HG02798 (cell line): ENCODE data around the gene A2M.

Experiments
- ATAC-seq: cut with Tn5 transposase; IDR thresholded peaks from one replicate; pipeline ENCODE4 v1.9.1; 2021; ENCODE audit warnings: mild to moderate bottlenecking; ENCODE audit not compliant: unreplicated experiment, poor library complexity

The A2M gene

GRCh38 chr12:9103050-9103849, 12.5 kb downstream of the A2M start:
- no peak for ATAC-seq

GRCh38 chr12:9101018-9101687, 14.6 kb downstream of the A2M start:
- no peak for ATAC-seq

DNA sequence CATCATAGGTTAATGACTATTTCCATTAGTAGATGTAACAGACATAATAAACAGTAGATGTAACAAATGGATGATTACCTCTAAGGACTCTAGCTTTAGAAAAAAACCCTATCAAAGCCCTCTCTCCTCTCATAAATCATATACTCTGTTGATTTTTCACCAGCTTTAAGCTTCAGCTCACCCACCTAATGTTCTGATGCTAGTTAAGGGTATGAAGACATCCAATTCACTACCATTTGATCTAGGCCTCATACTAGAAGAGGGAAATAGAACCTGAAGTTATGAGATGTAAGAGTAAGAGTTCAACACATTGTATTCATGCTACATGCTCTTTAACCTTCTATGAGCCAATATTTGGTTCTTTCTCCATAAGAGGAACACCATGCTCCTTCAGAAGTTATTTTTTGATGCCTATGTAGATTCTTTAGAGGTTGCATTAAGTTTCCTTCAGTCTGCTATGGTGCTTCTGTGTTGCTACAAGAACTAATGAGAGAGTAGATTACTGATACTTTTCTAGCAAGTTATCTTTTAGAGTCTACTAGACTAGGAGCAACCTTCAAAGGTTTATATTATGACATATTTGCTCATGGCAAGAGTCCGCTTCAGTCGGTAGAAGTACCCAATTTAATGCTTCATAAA, 16.0 kb downstream of the A2M start:
- ATAC-seq: no peak

DNA sequence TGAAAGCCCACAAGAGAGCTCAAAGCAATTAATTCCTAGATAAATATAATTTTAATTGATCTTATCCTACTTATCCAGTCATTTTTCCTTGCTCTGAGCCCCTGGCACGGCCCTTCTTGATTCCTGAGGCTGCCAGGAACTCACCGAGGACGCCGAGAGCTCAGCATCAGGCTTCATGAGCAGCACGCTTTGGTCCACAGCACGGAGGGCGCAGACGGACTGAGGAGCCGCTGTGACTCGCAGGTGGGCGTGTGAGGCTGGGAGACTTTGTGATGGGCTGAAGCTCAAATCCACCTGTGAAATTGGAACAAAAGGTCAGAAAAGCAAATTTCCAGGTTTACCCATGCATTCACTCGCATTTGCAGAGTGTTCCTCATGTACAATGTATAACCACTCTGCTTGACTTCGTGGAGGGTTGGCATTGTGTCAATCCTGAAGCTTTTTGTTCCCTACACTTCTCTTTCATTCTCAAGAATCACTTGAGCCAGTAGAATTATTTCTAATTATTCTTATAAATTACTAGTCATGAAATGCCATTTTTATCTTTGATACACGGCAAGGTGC, 17.2 kb downstream of the A2M start:
- no peak for ATAC-seq

DNA sequence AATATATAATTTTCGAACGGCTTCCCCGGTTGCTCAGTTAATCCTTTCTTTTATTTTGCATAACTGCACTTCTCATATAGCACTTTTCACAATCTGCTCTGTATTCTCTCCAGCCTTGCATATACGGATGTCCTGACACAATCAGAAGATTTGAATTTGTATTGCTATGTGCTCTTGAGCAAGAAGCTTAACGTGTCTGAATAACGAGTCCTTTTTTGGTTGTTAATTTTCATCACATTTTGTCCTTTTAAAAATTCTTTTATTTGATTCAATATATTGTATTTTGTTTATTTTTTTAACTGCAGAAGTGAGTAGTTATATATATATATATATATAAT, 17.6 kb downstream of the A2M start:
- ATAC-seq: no peak

- no peak for ATAC-seq
These were observed 19.0 kb downstream of the A2M start for GRCh38 chr12:9096563-9097176.

DNA sequence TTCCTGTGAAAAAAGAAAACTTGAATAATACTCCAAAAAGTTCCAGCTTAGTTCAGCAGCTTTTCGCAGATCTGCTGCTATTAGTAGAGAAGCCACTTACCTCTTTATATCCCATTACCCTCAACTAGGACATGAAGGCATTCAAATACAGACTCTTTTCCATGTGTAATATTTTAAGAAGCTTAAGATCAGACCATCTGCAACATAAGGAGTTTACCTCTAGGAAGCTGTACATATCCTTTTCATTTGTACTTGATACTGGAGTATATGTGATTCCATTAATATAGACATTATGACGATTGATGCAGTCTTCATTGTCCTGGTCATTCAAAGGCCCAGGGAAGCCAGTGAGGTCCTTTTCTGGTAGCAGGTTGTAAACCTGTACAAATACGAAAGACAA, 20.4 kb downstream of the A2M start:
- ATAC-seq: no peak

DNA sequence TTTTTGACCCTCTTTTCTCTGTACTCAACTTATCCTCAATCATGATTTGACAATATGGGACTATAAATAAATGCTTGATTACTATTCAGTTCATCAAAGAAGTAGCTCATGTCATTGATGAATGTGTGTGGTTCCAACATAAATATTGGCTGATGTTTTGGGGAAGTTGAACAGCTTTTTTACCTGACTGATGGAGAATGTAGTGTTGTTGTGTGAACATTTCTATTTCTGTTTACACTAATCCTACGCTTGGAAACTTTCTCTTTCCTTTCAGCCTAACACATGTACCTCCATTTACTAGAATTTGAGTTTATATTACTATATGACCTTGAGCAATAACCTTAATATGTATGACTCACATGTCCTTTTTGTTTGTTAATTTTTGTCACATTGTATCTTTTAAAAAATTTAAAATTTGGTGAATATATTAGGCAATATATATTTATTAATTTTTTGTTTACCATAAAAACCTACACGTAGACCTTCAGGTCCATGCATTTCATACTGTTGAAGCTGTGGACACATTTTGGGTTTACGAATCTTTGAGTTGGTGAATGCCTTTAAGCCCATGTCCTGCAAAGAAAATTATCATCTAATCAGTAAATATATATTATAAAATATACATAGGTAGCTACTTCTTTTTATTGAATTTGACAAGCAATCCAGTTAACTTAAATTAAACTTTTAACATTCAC, 21.1 kb downstream of the A2M start:
- ATAC-seq: no peak

DNA sequence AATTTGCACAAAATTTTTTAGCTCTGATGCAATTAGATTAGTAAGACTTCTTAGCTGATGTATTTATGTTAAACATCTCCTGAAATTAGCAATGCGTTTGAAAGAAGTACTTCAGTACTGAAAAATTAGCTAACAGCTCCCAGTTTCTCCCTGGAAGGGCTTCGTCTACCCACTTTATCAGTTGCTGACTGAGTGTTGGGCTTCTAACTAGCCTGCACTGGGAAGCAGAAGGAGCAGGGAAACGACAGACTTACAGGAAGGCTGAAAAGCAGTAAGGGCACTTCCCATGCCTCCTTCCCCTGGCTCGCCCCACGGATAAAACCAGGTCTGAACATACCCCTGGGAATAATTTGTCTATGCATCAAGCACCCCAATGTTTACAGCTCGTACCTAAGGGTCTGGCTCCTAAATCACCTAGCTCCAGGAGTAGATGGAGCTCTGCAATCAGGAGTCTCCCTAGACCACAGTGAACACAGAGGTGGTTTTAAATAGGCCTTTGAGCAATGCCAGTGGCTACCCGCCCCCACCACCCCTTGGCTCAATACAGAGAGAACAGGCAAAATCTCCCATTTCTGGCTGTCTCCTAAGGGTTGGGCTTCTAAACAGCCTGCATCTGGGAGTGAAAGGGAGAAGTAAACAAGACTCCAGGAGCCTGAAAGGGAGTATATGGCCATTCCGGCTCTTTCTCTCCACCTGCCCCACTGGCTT, 23.7 kb downstream of the A2M start:
- no peak for ATAC-seq

- no peak for ATAC-seq
These were observed 25.5 kb downstream of the A2M start for GRCh38 chr12:9090220-9090619.

DNA sequence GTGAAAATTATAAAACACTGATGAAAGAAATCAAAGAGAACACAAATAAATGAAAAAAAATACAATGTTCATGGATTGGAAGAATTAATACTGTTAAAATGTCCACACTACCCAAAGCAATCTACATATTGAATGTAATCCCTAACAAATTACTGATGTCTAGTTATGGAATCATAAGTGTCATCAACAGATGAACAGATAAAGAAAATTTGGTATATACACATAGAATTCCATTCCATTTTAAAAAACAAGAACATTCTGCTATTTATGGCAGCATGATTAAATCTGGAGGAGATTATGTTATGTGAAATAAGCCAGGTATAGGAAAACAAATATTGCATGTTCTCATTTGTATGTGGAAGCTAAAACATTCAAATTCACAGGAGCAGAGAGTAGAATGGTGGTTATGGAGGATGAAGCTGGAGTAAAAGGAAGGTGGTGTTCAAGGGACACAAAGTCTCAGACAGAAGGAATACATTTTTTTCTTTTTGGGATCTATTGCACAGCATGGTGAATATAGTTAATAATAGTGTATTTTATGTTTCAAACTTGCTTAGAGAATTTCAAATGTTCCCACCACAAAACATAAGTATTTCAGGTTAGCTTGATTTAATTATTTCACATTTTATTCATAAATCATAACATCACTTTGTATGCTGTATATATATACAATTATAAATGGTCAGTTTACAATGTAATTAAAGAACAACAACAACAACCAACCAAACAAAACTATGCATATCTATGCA, 28.5 kb downstream of the A2M start:
- ATAC-seq: no peak

DNA sequence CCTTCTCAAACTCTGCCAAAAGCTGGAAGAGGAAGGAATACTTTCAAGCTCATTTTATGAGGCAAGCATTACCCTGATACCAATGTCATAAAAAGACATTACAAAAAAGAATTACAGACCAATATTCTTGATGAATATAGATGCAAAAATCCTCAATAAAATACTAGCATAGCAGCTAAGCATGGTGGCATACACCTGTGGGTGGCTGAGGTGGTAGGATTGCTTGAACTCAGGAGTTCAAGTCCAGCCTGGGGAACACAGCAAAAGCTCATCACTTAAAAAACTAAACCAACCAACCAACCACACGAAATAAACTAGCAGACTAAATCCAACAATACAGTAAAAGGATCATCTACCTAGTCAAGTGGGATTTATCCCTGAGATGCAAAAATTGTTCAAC, 29.6 kb downstream of the A2M start:
- ATAC-seq: no peak

GRCh38 chr12:9084417-9084816, 31.3 kb downstream of the A2M start:
- ATAC-seq: no peak

DNA sequence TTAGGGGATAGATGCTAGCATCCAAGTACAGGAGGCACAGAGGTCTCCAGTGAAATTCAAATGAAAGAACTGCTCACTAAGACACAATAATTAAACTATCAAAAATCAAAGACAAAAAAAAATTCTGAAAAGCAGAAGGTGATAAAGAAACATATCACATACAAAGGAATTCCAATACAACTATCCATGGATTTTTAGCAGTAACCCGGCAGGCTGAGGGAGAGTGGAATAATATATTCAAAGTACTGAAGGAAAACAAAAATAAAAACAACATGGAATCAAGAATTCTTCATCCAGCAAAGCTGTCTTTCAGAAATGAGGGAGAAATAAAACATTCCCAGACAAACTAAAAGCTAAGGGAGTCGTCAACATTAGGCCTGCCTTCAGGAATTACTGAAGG, 31.9 kb downstream of the A2M start:
- ATAC-seq: no peak

DNA sequence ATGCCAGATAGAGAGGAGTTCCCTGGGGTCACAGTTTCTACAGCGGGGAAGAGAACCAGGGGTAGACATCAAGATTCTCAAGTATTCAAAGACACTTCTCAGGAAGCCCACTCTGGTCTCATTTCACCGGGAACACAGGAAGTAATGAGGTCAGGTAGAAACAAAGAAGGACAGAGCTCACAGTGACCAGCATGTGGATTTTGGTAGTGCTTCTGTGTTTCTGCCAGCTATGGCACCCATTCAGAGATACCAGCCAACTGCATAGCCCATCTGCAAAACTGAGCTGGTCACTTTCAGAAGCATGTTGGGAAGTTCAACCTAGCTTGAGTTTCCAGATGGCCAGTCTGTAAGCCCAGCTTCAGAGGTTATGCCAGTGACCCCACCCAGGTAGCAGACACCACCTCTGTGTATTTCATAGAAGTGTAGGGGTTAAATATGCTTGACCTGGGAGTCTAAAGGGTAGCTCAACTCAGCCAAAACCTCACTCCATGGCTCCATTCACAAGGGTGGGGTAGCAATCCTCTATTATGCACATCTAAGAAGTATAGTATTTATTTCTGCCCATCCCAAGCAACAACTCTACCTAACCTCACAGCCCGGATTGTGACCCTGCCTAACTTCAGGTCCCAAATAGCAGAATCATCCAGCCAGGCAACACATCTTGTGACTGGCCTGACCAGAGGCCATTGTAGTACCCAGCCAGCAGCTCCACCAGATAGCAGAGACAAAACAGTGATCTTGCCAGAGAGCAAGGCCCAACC, 33.9 kb downstream of the A2M start:
- ATAC-seq: no peak

- ATAC-seq: no peak
These were observed 35.6 kb downstream of the A2M start for GRCh38 chr12:9079883-9080675.

GRCh38 chr12:9079082-9079481, 36.6 kb downstream of the A2M start:
- ATAC-seq: no peak
